HG02981 (cell line): ENCODE measurements around the gene CCDC14.
"Not testable (repeated sequence)": the region's sequence is repeated elsewhere in the genome, so short reads cannot be mapped to it uniquely, and the experiment has no call there.

Source experiments
- ATAC-seq: cut with Tn5 transposase; IDR thresholded peaks from one replicate; pipeline ENCODE4 v1.9.1; 2021; ENCODE audit warnings: mild to moderate bottlenecking, moderate library complexity; ENCODE audit not compliant: unreplicated experiment

CCDC14 gene

GRCh38 chr3:123960781-123961507, at the start of gene CCDC14:
CCDC14 (minus strand) TSS chr3:123961229; CDS start chr3:123961173, 56 bp downstream.
- ATAC-seq: peak; percentile 85

DNA sequence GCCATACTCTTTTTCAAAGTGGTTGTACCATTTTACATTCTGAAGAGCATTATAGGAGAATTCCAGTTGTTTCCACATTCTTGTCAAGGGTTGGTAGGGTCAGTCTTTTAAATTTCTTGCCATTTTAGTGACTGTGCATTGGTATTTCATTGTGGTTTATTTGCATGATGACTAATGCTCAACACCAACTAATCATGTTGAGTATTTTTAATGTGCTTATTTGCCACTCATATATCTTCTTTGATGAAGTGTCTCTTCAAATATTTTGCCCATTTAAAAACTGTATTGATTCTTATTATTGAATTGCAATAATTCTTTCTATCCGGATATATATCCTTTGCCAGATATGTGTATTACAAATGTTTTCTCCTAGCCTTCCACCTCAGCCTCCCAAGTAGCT, 47.3 kb upstream of the CCDC14 start:
- not testable (repeated sequence) for ATAC-seq

DNA sequence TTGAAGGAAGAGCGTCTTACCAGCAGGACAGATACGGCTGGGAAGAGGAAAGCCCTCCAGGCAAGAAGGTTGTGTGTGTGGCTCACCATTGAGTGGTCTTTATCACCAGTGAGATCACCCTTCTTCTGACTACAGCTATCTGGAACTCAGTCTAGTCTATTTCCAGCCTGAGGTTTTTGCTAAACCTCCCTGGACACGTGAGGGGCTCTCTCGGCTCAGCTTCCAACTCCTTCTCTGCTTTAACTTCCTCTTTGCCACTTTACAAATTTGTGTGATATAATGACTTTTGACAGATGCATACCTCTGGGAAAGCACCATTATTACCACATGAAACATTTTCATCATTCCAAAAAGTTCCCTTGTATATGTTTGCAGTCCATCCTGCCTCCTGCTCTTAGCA, 46.2 kb upstream of the CCDC14 start:
- ATAC-seq: no peak

- ATAC-seq: not testable (repeated sequence)
These were observed 41.5 kb upstream of the CCDC14 start for GRCh38 chr3:124002405-124003079.

DNA sequence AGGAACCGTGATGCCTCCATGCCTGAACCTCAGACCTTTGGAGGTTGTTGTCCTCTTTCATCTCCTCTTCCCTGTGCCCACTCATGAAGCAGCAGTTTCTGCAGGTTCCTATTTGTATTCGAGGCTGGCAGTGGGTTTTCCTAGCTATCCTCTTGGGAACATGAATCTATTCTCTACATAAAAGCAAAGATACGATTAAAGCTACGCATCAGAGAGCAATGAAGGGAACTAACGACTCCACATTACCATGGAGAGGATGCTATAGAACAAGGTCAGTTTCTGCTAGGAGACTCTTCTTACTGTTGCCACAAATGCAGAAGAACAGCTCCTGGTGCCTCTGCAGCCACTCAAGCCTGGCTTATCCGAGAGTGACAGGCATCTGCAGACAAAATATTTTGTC, 40.3 kb upstream of the CCDC14 start:
- ATAC-seq: not testable (repeated sequence)

DNA sequence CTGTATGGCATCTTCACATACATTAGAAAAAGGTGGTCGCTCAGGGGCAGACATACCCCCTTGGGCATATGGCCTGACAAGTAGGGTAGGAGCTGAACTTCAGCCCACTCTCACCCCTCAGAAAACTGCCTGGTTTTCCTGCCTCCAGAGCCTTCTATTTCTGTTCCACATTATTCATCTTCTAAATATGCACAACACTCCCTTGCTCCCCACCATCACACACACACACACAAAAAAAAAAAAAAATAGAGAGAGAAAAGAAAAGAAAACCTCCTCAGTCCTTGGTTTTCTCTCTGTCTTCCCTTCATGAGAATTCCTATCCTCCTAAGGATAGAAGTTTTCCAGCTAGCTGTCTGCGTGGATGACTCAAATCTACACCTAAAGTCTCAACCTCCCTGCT, 36.5 kb upstream of the CCDC14 start:
- no peak for ATAC-seq

GRCh38 chr3:123993818-123994217, 32.8 kb upstream of the CCDC14 start:
- no peak for ATAC-seq

GRCh38 chr3:123991730-123992588, 30.9 kb upstream of the CCDC14 start, which contains the start of gene ROPN1:
ROPN1 (minus strand) TSS chr3:123992124; CDS start chr3:123980481, 11,643 bp downstream.
- ATAC-seq: not testable (repeated sequence)

DNA sequence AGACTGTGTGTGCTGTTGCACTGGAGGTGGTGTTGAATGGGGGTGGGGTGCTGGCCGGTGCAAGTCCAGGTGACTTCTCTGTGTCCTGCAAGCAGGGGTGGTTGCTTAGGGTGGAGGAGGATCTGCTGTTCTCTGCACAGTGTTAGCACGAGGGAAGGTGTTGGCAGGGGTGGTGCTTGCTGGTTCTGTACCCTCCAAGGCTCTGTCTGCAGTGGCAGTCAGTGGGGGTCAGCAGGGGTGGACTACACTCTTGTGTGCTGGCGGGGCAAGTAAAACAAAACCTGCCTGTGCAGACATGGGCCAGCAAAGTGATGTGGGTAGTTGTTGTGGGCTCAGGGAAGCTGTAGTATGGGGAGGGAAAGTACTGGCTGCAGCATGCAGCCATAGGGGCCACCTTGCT, 25.4 kb upstream of the CCDC14 start:
- ATAC-seq: no peak

- ATAC-seq: no peak
These were observed 23.9 kb upstream of the CCDC14 start for GRCh38 chr3:123984957-123985356.

DNA sequence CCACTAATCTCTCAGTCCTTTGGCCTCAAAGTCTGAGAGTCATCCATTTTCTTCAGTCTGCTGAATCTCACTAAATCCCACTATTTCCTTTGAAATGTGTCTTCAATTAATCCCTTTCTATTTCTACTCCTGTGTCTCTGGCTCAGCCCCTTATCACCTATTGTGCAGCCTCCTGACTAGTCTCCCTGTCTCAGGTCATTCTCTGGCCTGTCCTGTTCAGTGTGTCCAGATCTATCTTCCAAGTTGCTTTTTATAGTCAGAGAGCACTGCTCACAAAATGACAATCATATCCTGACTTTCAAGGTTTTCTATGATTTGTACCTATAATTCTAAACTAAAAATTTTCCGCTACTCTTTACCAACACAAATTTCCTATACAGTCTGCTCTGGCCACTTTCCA, 23.3 kb upstream of the CCDC14 start:
- no peak for ATAC-seq

- not testable (repeated sequence) for ATAC-seq
These were observed 20.3 kb upstream of the CCDC14 start for GRCh38 chr3:123981317-123981716.

- no peak for ATAC-seq
These were observed 19.5 kb upstream of the CCDC14 start for GRCh38 chr3:123980539-123980938.

- not testable (repeated sequence) for ATAC-seq
These were observed 18.8 kb upstream of the CCDC14 start for GRCh38 chr3:123979525-123980501.

DNA sequence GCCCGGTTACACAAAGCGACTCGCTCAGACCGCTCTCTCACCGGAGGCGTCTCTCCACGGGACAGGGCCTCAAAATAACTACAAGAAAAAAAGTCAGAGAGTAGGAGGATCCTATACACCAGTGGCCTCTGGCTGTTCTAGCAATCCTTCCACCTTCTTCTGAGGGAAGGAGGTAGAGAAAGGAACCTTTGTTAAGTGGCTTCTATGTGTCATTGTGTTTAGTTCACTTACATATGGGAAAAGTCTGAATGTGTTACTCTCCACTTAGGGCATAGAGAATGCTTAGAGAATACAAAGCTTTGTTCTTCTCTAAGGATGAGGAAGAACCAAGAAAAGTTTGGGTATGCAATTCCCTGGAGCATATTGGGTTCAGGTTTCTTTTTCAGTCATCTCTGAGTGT, 15.9 kb upstream of the CCDC14 start:
- ATAC-seq: not testable (repeated sequence)

GRCh38 chr3:123976181-123976898, 15.3 kb upstream of the CCDC14 start:
- not testable (repeated sequence) for ATAC-seq

DNA sequence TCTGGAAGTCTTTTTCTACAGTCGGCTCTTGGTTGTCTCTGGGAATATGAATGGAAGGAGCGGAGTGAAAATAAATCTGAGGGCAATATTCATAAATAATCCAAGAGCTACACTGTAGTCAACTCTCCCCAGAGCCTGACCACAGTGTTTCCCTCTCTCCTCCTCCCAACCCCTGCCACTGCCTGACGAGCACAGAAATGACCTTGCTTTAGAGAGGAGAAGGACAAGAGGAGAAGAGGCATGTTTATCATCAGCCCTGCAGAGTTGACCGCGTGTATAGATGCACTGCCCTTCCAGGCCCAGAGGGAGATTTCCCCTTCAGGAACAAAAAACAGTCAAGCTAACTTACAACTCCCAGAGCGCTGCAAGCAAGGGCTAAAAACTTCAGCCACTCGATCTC, 14.0 kb upstream of the CCDC14 start:
- ATAC-seq: not testable (repeated sequence)

- no peak for ATAC-seq
These were observed 10.4 kb upstream of the CCDC14 start for GRCh38 chr3:123971406-123971805.

GRCh38 chr3:123967260-123967659, 6.2 kb upstream of the CCDC14 start:
- ATAC-seq: not testable (repeated sequence)
